ENCODE measurements around the gene CLEC4D.

GRCh38 chr12:8482571-8483061 lies 30.7 kb upstream of the CLEC4D start:
- no peak for TF ChIP-seq CTCF (IDR thresholded peaks at IDR 0.05)
- TF ChIP-seq EP300 (IDR thresholded peaks at IDR 0.05) = no peak
